ENCODE measurements around the gene COL4A3. TPM values are rescaled to one million over a fixed set of nuclear protein-coding genes. Genes with fewer than 3 reads are reported as not detected.

The COL4A3 gene
- total and polyA plus RNA-seq, 2 experiments from 2014 or later = 0.29 TPM; not detected in 1

- Histone ChIP-seq H3K36me3 (no peaks in the 10 kb centered on the region), H3K27ac (no peak overlapping the region), H3K4me1 (ENCODE audit: low read depth) (no peaks in the 10 kb centered on the region), H3K4me3 (no peak overlapping the region), H3K27me3 (no peaks in the 10 kb centered on the region), H3K9me3 (ENCODE audit: low read depth) (no peaks in the 10 kb centered on the region)
- no peak for DNase-seq (ENCODE audit: low read depth in 1 of 2, low spot score in 1 of 2)
- TF ChIP-seq CTCF (IDR thresholded peaks at IDR 0.05; ENCODE audit: low read depth, low read length) = no peak
Measured at GRCh38 chr2:227252831-227253230, 88.4 kb downstream of the COL4A3 start.

GRCh38 chr2:227256605-227257004 is 92.2 kb downstream of the COL4A3 start:
- H3K27me3 ChIP-seq = no peaks in the 10 kb centered on the region
- DNase-seq (ENCODE audit: low read depth in 1 of 2, low spot score in 1 of 2) = no peak
- H3K36me3 ChIP-seq = no peaks in the 10 kb centered on the region
- H3K4me3 ChIP-seq = no peak overlapping the region
- H3K4me1 ChIP-seq (ENCODE audit: low read depth) = no peaks in the 10 kb centered on the region
- no peak for TF ChIP-seq CTCF (IDR thresholded peaks at IDR 0.05; ENCODE audit: low read depth, low read length)
- no peak overlapping the region for H3K27ac ChIP-seq
- no peaks in the 10 kb centered on the region for H3K9me3 ChIP-seq (ENCODE audit: low read depth)

- Histone ChIP-seq H3K27ac (no peak overlapping the region), H3K27me3 (no peaks in the 10 kb centered on the region), H3K4me3 (no peak overlapping the region), H3K9me3 (ENCODE audit: low read depth) (no peaks in the 10 kb centered on the region), H3K36me3 (no peaks in the 10 kb centered on the region), H3K4me1 (ENCODE audit: low read depth) (no peaks in the 10 kb centered on the region)
- no peak for DNase-seq (ENCODE audit: low read depth in 1 of 2, low spot score in 1 of 2)
- no peak for TF ChIP-seq CTCF (IDR thresholded peaks at IDR 0.05; ENCODE audit: low read depth, low read length)
Measured at GRCh38 chr2:227257820-227258219, 93.4 kb downstream of the COL4A3 start.

- no peak for TF ChIP-seq CTCF (IDR thresholded peaks at IDR 0.05; ENCODE audit: low read depth, low read length)
- Histone ChIP-seq H3K4me1 (ENCODE audit: low read depth) (no peaks in the 10 kb centered on the region), H3K27ac (no peak overlapping the region), H3K27me3 (no peaks in the 10 kb centered on the region), H3K36me3 (no peaks in the 10 kb centered on the region), H3K4me3 (no peak overlapping the region), H3K9me3 (ENCODE audit: low read depth) (no peaks in the 10 kb centered on the region)
- no peak for DNase-seq (ENCODE audit: low read depth in 1 of 2, low spot score in 1 of 2)
Measured at GRCh38 chr2:227260041-227260440, 95.6 kb downstream of the COL4A3 start.

GRCh38 chr2:227267410-227268115 is 103.1 kb downstream of the COL4A3 start:
- no peaks in the 10 kb centered on the region for H3K9me3 ChIP-seq (ENCODE audit: low read depth)
- H3K27me3 ChIP-seq = no peaks in the 10 kb centered on the region
- DNase-seq (ENCODE audit: low read depth in 1 of 2, low spot score in 1 of 2) = peak in 1 of 2 donors; percentile 17
- TF ChIP-seq CTCF (IDR thresholded peaks at IDR 0.05; ENCODE audit: low read depth, low read length) = no peak
- no peak overlapping the region for H3K27ac ChIP-seq
- no peaks in the 10 kb centered on the region for H3K4me1 ChIP-seq (ENCODE audit: low read depth)
- H3K36me3 ChIP-seq = no peaks in the 10 kb centered on the region
- H3K4me3 ChIP-seq = no peak overlapping the region
